GM23248 (cell line): ENCODE data around the gene SDR42E2. TPM values are rescaled to one million over a fixed set of nuclear protein-coding genes. Genes with fewer than 3 reads are reported as not detected.
A peak's percentile ranks its signal among the peaks of the same experiment; 100 is the strongest.

Experiments
- DNase-seq: peaks from one replicate; pipeline ENCODE4 v3.0.0-alpha.2; 2015
- H2AFZ ChIP-seq: fragments of 200-600 bp; sonication (generic); 2 replicates; pipeline ENCODE4 v1.6.1; 2016; ENCODE audit warnings: antibody characterized with exemption
- H3F3A ChIP-seq: fragments of 200-600 bp; sonication (generic); 2 replicates; pipeline ENCODE4 v1.6.1; 2016; ENCODE audit warnings: mild to moderate bottlenecking, antibody characterized with exemption, mixed run types; ENCODE audit not compliant: insufficient read depth
- H3K27ac ChIP-seq: fragments of 200-600 bp; sonication (generic); 2 replicates; pipeline ENCODE4 v1.5.1; 2016; ENCODE audit warnings: mild to moderate bottlenecking
- H3K27me3 ChIP-seq: fragments of 200-600 bp; sonication (generic); replicated peaks from 2 replicates; pipeline ENCODE4 v1.6.1; 2016; ENCODE audit warnings: mild to moderate bottlenecking; ENCODE audit not compliant: insufficient read depth
- H3K36me3 ChIP-seq: fragments of 200-600 bp; sonication (generic); 2 replicates; pipeline ENCODE4 v1.6.1; 2016; ENCODE audit warnings: low read depth, mild to moderate bottlenecking
- H3K4me1 ChIP-seq: fragments of 200-600 bp; sonication (generic); 2 replicates; pipeline ENCODE4 v1.6.1; 2016; ENCODE audit warnings: mild to moderate bottlenecking; ENCODE audit not compliant: insufficient read depth
- H3K4me2 ChIP-seq: fragments of 200-600 bp; sonication (generic); one replicate; pipeline ENCODE4 v1.6.1; 2016; ENCODE audit warnings: mild to moderate bottlenecking; ENCODE audit not compliant: unreplicated experiment
- H3K4me3 ChIP-seq: fragments of 200-600 bp; sonication (generic); 2 replicates; pipeline ENCODE4 v1.5.1; 2016; ENCODE audit warnings: mild to moderate bottlenecking
- H3K79me2 ChIP-seq: fragments of 200-600 bp; sonication (generic); 2 replicates; pipeline ENCODE4 v1.6.1; 2016; ENCODE audit warnings: mild to moderate bottlenecking; ENCODE audit not compliant: insufficient read depth
- H3K9ac ChIP-seq: fragments of 200-600 bp; sonication (generic); 2 replicates; pipeline ENCODE4 v1.6.1; 2016; ENCODE audit warnings: mild to moderate bottlenecking
- H3K9me2 ChIP-seq: fragments of 200-600 bp; sonication (generic); 2 replicates; pipeline ENCODE4 v1.6.1; 2016; ENCODE audit warnings: mixed run types, mild to moderate bottlenecking, moderate library complexity; ENCODE audit not compliant: insufficient read depth
- H3K9me3 ChIP-seq: fragments of 200-600 bp; sonication (generic); one replicate; pipeline ENCODE4 v1.6.1; 2017; ENCODE audit warnings: low read depth
- H4K20me1 ChIP-seq: fragments of 200-600 bp; sonication (generic); 2 replicates; pipeline ENCODE4 v1.6.0; 2016; ENCODE audit not compliant: insufficient read depth
- EZH2 ChIP-seq: fragments of 200-600 bp; sonication (generic); IDR thresholded peaks from 2 replicates; pipeline ENCODE4 v1.6.1; 2018; ENCODE audit warnings: antibody characterized with exemption, mild to moderate bottlenecking; ENCODE audit not compliant: insufficient read depth, poor library complexity, severe bottlenecking
- EZH2phosphoT487 ChIP-seq: fragments of 200-600 bp; sonication (generic); IDR thresholded peaks from 2 replicates; pipeline ENCODE4 v1.6.1; 2018; ENCODE audit warnings: antibody characterized with exemption, moderate library complexity, mild to moderate bottlenecking, low read depth; ENCODE audit not compliant: insufficient read depth
- WGBS, 2 experiments: methylation state at CpG; one replicate each; pipeline ENCODE4 v1.1.6; 2015 to 2017; ENCODE audit warnings: low lambda C conversion rate in 2 of 2, low coverage in 1 of 2; ENCODE audit errors: missing lambda C conversion rate in 2 of 2; 5-methylcytosine and 5-hydroxymethylcytosine counted together
- in situ Hi-C: fragments of 300-500 bp; cut with MboI; formaldehyde crosslinking; loops from 2 replicates; pipeline ENCODE4 v1.15.0; 2020
- polyA plus RNA-seq: library from polyadenylated mRNA; unstranded; fragments of >200 nt; fragmentation: Nextera tagmentation; extraction: Ambion mirVana; gene quantifications from 2 replicates; pipeline ENCODE4 v1.2.1, GENCODE V29; 2016
- total RNA-seq: library from RNA; depleted of rRNA; stranded (reverse); fragments of >200 nt; shearing (Covaris generic); gene quantifications from 2 replicates; pipeline ENCODE4 v1.2.3, GENCODE V29; 2014

Gene SDR42E2
- total and polyA plus RNA-seq, 2 experiments from 2014 or later, result not detected

- H3K4me3 ChIP-seq, result no peak overlapping the region
- H3K27ac ChIP-seq, result no peak overlapping the region
- no peak for TF ChIP-seq EZH2
- no peak for TF ChIP-seq EZH2phosphoT487
Measured at GRCh38 chr16:22122239-22122638, 40.1 kb upstream of the SDR42E2 start.

GRCh38 chr16:22123146-22123545 is 39.2 kb upstream of the SDR42E2 start:
- in situ Hi-C loops, result no loop called here
- DNase-seq, result peak; percentile 17
- H3K27me3 ChIP-seq, result no peaks in the 10 kb centered on the region; the same call in 1 of the 2 replicates
- H3K9me3 ChIP-seq, result no peaks in the 10 kb centered on the region
- H3K9me2 ChIP-seq, result no peaks in the 10 kb centered on the region
- WGBS, 2 experiments, result 11 to 28% methylated on average over 3 of the region's 3 CpGs
- H3K4me2 ChIP-seq, result no peak overlapping the region
- no peaks in the 10 kb centered on the region for H3K36me3 ChIP-seq
- no peaks in the 10 kb centered on the region for H3F3A ChIP-seq
- H3K4me1 ChIP-seq, result no peaks in the 10 kb centered on the region
- H3K79me2 ChIP-seq, result no peaks in the 10 kb centered on the region
- no peak overlapping the region for H3K27ac ChIP-seq
- H3K9ac ChIP-seq, result no peak overlapping the region
- H3K4me3 ChIP-seq, result no peak overlapping the region
- TF ChIP-seq EZH2phosphoT487, result no peak
- TF ChIP-seq EZH2, result no peak
- no peaks in the 10 kb centered on the region for H4K20me1 ChIP-seq
- no peak overlapping the region for H2AFZ ChIP-seq

More at GRCh38 chr16:22122239-22122638, 40.1 kb upstream of the SDR42E2 start:
- Histone ChIP-seq H3K4me1 (no peaks in the 10 kb centered on the region), H3K4me2 (no peak overlapping the region), H2AFZ (no peak overlapping the region), H3F3A (no peaks in the 10 kb centered on the region), H3K9ac (no peak overlapping the region), H3K9me3 (no peaks in the 10 kb centered on the region), H4K20me1 (no peaks in the 10 kb centered on the region), H3K36me3 (no peaks in the 10 kb centered on the region), H3K9me2 (no peaks in the 10 kb centered on the region), H3K79me2 (no peaks in the 10 kb centered on the region), H3K27me3 (no peaks in the 10 kb centered on the region)
- in situ Hi-C loops, result no loop called here
- DNase-seq, result no peak

- Histone ChIP-seq H4K20me1 (no peaks in the 10 kb centered on the region), H3K9ac (no peak overlapping the region), H3K9me2 (no peaks in the 10 kb centered on the region), H3K4me1 (no peaks in the 10 kb centered on the region), H2AFZ (no peak overlapping the region), H3K27ac (no peak overlapping the region), H3K36me3 (no peaks in the 10 kb centered on the region), H3K9me3 (no peaks in the 10 kb centered on the region), H3F3A (no peaks in the 10 kb centered on the region), H3K27me3 (no peaks in the 10 kb centered on the region; the same call in 1 of the 2 replicates), H3K79me2 (no peaks in the 10 kb centered on the region), H3K4me2 (no peak overlapping the region), H3K4me3 (no peak overlapping the region)
- no peak for TF ChIP-seq EZH2phosphoT487
- no peak for TF ChIP-seq EZH2
- WGBS, 2 experiments, result 83 to 86% methylated on average over 7 of the region's 7 CpGs
- in situ Hi-C loops, result no loop called here
- no peak for DNase-seq
Measured at GRCh38 chr16:22123759-22124490, 38.4 kb upstream of the SDR42E2 start.

GRCh38 chr16:22124583-22125284 is 37.6 kb upstream of the SDR42E2 start:
- H3K36me3 ChIP-seq, result no peaks in the 10 kb centered on the region
- 77 to 79% methylated on average over 6 of the region's 6 CpGs for WGBS, 2 experiments
- H2AFZ ChIP-seq, result no peak overlapping the region
- no peaks in the 10 kb centered on the region; the same call in 1 of the 2 replicates for H3K27me3 ChIP-seq
- H3K9ac ChIP-seq, result no peak overlapping the region
- no peak overlapping the region for H3K4me2 ChIP-seq
- no peak overlapping the region for H3K4me3 ChIP-seq
- no peak for DNase-seq
- H3F3A ChIP-seq, result no peaks in the 10 kb centered on the region
- in situ Hi-C loops, result no loop called here
- H3K4me1 ChIP-seq, result no peaks in the 10 kb centered on the region
- H3K79me2 ChIP-seq, result no peaks in the 10 kb centered on the region
- H3K9me2 ChIP-seq, result no peaks in the 10 kb centered on the region
- TF ChIP-seq EZH2phosphoT487 (no peak), EZH2 (no peak)
- no peaks in the 10 kb centered on the region for H4K20me1 ChIP-seq
- no peaks in the 10 kb centered on the region for H3K9me3 ChIP-seq
- no peak overlapping the region for H3K27ac ChIP-seq
